HG02981 (cell line): Measurements from ENCODE around the gene PBX2.
"Not testable (repeated sequence)": the region's sequence is repeated elsewhere in the genome, so short reads cannot be mapped to it uniquely, and the experiment has no call there.

Experiments used
- ATAC-seq: cut with Tn5 transposase; IDR thresholded peaks from one replicate; pipeline ENCODE4 v1.9.1; 2021; ENCODE audit warnings: mild to moderate bottlenecking, moderate library complexity; ENCODE audit not compliant: unreplicated experiment

The PBX2 gene, protein sequence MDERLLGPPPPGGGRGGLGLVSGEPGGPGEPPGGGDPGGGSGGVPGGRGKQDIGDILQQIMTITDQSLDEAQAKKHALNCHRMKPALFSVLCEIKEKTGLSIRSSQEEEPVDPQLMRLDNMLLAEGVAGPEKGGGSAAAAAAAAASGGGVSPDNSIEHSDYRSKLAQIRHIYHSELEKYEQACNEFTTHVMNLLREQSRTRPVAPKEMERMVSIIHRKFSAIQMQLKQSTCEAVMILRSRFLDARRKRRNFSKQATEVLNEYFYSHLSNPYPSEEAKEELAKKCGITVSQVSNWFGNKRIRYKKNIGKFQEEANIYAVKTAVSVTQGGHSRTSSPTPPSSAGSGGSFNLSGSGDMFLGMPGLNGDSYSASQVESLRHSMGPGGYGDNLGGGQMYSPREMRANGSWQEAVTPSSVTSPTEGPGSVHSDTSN

DNA sequence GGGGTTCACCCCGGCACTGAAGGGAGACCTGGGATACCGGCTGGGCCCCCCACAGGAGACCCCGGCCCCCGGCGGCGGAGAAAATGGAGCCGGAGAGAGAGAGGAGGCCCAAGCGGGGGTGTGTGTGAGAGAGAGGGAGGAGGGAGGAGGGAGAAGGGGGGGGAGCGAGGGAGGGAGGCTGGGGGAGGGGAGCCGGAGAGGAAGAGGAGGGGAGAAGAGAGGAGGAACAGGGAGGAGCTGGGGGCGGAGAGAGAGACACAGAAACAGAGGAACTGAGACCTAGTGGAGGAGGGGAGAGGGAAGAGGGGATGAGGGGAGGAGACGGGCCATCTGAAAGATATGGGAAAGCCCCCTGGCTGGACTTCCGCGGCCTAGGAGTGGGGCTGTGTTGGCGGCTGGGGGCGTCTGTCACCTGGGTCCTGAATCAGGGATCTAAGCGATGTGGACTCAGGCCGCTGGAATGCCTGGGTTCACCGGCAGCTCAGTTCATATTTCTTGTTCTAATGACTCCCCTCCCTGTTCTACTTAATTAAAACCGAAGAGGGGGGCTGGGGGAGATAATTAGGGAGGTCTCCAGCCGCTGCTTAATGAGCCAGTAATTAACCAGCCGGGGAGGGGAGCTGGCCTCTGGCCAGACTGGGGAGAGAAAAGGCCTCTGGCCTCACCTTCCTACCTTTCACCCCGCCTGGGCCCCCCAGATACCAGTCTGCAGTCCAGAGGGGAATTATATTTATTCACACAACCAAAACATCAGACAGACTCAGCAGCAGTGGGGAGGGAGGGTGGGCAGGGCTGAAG is at the start of gene PBX2:
Gene PBX2 (minus strand): TSS at position 149 of the 798 bp plus-strand sequence. CDS start 287 bp downstream, outside the sequence.
- ATAC-seq = peak; percentile 51

DNA sequence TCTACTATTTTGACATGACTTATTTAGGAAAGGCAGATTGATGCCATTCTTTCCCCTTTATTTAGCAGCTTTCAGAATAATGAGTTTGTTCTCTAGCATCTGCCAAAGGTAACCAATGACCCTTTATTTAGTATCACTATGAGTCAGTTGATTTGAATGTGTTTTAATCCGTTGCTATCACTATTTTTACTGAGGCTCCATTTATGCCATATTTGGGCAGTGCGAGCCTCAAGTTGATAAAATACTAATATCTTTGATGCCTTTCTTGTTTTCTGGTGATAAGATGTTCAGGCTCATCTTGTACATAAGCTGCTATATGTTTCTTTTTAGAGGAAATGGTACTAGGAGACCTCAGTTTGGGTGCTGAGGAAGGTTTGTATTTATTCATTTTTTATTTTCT is 49.5 kb upstream of the PBX2 start:
- ATAC-seq = no peak

DNA sequence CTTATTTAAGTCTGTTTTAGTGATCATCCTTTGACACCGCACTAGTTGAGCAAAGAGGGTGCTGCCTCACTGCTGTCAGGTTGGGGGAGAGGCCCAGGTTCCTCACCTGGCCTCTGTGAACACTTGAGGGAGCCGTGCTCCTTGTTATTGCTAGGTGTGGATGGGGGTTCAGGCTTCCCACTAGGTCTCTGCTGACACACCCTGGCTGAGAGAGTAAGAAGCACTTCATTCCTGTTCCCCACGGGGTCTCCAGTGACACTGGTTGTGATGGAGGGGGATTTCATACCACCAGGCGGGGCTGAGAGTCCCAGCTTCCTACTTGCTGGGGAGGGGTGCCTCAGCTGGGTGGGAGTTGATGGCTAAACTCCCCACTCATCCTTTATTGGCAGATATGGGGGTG is 44.9 kb upstream of the PBX2 start:
- ATAC-seq = no peak

DNA sequence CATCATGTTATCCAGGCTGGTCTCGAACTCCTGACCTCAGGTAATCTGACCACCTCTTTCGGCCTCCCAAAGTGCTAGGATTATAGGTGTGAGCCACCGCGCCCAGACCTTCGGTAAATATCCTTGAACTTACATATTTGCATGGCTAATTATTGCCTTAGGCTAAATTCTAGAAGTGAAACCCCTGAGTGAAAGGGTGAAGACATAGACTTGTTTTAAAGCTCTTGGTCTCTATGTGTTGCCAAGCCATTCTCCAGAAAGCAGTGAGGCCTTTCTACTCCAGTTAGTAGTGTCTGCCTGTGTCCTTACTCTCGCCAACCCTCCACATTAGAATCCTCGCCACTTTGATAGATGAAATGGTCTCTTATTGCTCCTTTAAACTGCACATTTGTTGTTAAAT is 36.4 kb upstream of the PBX2 start:
- ATAC-seq = no peak

DNA sequence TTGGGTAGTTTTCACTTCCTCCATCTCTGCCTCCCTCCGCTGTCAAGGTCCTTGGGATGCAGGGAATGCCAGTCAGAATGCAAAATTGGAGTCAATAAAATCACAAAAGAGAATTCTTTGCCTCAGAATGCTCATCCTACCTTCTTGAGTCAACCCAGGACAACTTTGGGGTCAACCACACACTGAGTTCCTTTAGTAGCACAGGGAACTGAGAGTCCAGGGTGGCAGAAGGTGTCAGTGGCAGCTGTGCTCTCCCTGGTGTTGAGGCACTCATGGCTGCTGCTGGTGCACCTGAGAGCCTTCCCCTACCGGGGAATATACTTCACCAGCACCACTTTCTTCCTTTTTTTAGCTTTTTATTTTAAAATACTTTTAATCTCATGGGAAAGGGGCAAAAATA is 34.7 kb upstream of the PBX2 start:
- no peak for ATAC-seq

DNA sequence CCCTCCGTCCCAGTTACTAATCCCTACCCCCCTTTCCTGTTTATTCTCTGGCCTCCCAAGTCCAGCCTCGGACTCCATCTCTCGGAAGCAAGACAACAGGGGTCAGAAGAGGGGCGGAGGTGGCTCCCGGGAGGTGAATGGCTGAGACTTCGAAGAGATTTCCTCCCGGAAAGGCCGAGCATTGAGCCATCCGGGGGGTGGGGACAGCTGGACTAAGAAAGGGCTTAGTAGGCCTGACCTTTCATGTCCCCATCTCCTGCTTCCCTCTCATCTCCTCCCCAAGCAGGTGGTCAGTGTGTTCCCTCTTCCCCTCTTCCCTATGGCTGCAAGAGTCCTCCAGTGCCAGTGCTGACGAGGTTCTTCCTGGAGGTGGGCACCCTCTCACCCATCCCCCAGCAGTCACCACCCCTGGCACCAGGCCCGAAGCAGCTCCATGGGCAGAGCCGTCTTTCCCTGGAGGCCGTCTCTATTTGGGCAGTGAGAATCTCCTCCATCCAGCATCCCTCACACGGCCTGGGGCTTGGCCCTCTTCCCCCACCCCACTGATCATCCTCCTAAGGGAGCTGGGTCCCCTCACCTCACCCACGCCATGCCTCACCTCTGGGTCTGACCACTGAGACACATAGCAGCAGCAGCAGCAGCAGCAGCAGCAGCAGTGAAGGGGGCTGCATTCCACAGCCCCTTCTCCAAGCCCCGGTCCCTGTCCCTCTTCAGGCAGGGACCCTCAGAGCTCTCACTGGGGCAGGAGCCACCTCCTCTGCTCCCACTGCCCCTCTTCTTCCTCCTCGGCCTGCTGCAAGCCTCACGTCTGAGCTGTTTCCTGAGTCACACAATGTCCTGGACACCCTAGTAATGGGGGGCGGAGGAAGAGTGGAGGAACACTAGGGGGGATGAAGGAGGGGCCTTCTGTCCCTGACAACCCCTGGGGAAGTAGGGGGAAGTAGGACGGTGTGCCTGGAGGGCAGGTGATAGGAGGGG is 33.5 kb upstream of the PBX2 start, which contains the start of gene NOTCH4:
Gene NOTCH4 (minus strand): TSS at position 810 of the 978 bp plus-strand sequence. CDS start 139 bp downstream, at position 671.
- no peak for ATAC-seq

DNA sequence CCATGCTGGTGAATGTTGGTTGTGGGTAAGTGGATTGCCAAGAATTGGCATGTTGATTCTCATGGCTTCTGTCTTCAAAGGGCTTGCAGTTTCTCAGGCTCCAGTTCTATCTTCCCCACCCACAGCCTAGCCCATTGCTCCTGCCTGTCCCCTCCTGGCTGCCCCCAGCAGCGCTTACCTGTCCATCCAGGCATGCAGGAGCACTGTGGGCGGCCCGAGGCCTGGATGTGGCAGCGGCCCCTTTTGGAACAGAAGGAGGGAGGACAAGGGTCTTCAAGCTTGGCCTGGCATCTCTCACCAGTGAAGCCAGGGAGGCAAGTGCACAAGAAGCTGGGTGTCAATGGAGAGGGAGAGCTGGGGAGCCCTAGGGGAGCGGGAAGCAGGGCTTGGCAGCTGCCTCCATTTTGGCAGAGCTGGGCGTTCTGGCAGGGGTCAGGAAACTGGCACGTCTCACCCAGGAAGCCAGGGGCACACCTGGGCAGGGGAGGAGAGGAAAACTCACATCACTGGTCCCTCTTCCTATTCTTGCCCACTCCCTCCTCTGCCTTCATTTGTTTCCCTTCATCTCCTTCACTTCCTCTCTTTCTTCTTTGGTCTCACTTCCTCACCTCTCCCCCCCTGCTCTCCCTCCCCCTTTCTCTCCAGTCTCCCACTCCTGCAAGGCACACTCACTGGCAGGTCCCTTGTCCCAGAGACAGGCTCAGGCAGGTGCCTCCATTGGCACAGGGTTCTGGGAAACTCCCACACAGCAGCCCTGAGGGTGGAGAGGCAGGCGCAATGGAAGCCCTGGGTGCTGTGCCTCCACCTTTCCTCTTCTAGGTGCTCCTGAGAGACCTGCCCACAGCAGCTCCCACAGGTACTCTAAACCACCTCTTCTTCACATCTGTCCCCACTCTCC is 32.6 kb upstream of the PBX2 start:
- ATAC-seq = no peak

DNA sequence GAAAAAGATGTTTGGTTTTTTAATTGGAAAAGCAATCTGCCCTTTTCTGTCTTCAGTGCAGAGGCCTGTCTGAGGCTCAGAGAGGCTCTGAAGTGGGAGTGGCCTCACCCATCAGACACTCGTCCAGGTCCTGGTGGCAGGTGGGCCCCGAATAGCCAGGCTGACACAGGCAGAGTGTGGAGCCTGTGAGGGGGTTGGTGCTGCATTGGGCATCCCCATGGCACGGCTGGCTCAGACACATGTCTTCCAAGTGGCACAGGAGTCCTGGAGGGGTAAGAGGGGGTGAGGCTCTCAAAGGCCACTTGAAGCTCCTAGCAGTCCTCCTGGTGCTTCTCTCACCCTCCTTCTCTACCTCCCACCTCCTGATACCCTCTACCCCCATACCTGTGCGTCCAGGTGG is 30.0 kb upstream of the PBX2 start:
- no peak for ATAC-seq

DNA sequence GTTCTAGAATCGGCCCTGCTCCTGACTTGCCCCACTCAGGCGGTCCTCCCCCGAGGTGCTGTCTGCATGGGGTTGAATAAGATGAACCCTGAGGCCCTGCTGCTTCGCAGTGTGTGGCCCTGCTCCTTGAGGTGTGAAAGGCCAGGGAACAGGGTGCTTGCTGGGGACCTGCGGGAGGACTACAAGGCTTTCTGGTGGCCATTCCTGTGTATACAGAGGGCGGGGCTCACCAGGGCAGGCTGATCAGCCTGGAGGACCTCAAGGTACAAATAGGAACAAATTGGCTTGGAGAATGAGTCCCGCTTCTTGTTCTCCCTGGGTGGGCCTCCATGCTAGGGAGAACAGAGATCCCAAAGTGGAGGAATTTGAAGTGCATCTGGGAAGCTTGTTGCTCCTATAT is 28.2 kb upstream of the PBX2 start:
- no peak for ATAC-seq

DNA sequence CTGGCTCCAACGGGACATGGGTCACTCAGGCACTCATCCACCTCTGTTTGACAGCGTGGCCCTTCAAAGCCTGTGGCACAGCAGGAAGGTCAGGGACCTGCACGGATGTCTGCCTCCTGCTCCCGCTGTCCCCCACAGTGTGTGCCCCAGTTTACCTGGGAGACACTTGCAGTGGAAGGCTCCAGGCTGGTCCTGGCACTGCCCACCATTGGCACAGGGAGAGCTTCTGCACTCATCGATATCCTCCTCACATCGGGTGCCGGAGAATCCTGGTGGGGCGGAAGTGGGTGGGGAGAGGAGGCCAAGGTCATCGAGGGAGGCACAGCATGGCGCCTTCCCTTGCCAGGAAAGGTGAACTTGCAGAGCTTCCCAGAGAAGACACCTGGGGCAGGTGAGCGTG is 27.0 kb upstream of the PBX2 start:
- no peak for ATAC-seq

DNA sequence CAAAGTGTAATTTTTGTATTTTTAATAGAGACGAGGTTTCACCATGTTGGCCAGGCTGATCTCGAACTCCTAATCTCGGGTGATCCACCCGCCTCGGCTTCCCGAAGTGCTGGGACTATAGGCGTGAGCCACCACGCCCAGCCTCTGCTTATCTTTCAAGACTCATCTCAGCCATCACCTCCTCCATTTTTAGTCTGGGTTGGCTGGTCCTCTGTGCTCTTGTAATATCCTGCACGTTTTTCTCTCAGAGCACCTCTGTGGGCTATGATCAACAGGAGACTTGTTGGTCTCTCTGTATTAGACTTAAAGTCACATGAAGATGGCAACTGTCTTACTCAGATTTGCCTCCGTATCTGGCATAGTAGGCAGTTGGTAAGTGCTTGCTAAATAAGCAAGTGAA is 26.3 kb upstream of the PBX2 start:
- ATAC-seq = no peak

DNA sequence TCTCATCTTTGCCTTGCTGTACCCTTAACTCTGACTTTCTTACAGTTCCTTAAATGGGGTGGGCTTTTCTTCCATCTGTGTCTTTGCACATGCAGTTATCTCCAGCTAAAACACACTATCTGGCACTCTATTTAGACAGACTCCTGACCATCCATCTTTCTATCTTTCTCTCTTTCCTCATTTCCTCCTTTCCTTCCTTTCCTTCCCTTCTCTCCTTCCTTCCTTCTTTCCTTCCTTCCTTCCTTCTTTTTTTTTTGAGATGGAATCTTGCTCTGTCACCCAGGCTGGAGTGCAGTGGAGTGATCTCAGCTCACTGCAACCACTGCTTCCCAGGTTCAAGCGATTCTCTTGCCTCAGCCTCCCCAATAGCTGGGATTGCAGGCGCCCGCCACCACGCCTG is 25.6 kb upstream of the PBX2 start:
- ATAC-seq = no peak

DNA sequence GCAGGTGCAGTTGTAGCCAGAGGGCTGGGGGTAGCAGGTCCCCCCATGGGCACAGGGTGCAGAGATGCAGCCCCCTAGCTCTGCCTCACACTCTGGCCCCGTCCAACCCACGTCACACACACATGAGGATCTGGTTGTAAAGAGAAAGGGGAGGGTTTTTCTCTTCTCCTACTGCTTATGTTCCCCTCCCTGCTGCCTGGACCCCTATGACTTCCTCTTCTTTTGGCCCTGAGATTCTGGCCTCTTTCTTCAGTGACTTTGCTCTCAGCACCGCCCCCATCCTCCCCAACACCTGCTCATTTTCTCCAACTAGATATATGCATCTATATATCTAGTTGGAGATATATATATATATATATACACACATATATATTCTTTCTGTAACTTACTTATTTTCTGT is 24.1 kb upstream of the PBX2 start:
- ATAC-seq = no peak

DNA sequence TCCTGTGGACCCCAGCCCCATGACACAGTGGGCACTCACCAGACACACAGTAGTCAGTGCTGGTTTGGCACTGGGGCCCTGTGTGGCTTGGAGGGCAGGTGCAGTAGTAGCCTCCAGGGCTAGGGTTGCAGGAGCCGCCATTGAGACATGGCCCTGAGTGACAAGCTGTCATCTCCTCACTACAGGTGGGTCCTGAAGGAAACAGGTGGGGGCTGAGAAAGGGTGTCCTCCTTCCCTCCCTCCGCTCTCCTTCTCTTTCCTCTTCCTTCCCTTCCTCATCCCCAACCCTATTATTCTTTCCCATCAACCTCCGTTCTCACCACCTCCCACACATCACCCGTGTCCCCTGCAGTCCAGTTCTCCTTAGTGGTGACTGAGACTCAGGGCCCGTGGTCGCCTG is 23.6 kb upstream of the PBX2 start:
- no peak for ATAC-seq

DNA sequence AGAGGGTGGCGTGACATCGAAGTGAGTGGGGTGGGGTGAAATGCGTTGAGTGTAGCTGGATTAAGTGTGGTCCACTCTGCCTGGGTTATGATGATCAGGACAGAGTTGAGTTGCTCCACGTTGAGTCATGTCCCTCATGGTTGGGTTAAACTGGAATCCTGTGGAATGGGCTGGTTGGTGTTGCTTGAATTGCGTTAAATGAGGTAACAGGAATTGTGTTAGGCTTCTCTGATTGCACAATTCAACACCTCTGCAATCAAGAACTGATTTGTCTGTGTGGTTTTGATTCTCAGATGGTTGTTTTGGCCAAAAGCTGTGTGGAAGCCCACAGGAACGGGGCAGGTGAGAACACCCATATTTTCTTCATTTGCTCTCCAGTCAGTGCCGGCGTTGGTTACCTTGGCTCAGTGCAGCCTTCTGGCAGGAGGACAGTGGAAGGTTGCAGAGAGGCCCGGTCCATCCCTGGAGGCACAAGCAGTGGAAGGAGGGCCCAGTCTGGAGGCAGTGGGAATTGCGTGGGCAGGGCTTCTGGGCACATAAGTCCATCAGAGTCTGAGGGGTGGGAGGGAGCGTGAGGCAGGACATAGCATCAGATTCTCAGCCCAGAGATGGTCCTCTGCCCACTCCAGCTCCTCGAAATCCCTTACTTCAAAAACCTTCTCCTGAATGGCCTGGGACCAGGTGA is 22.2 kb upstream of the PBX2 start:
- ATAC-seq = no peak

DNA sequence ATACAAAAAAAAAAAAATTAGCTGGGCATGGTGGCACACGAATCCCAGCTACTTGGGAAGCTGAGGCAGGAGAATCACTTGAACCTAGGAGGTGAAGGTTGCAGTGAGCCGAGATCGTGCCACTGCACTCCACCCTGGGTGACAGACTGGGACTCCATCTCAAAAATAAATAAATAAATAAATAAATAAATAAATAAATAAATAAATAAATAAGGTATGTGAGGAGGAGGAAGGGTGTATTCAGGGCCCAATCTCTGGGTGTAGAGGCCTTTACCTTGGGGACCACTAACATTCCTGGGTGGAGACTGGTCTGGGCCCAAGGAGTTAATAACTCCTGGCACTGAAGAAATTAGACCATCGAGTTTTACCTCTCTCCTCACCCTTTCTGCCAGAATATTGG is 21.4 kb upstream of the PBX2 start:
- not testable (repeated sequence) for ATAC-seq

DNA sequence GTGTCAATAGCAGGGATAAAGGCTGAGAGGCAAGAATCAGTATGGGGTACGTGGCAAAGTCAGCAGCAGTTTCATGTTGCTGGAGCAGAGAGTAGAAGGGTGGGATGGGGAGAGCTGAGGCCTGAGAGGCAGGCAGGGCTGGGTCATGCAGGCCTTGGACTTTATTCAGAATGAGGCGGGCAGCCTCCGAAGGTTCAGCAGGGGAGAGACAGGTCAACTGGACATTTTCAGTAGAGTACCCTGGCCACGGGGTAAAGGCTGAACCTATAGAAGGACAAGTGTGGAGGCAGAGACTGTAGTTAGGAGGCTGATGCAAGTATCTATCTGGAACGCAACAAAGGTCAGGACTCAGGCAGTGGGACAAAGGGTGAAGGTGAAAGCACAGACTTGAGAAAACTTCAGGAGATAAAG is 20.2 kb upstream of the PBX2 start:
- ATAC-seq = no peak

DNA sequence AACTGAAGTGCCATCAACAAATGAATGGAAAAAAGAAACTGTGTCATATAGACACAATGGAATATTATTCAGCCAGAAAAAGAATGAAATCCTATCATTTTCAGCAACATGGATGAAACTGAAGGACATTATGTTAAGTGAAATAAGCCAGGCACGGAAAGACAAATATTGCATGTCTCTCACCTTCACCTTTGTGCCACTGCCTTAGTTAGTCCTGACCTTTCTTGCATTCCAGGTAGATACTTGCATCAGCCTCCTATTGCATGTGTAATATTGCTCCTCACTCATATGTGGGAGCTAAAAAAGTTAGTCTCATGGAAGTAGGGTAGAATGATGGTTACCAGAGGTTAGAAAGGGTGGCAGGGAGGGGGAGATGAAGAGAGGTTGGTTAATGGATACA is 19.0 kb upstream of the PBX2 start:
- ATAC-seq = no peak

DNA sequence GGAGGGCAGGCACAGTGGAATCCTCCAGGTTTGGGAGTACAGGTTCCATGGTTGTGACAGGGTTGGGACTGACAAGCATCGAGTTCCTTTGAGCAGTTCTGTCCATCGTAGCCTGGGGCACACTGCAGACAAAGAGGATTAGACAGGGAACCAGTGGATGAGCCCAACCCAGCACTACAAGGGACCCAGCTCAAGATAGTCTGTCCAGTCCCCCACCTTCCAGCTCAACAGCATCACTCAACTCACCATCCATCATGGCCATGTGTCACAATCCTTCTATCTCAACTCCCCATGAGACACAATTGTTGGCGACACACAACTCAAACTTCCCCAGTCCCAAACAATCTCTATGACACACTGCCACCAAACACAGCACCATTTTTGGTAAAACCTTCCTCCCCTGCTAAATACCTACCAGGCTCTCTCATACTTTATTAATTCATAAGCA is 14.3 kb upstream of the PBX2 start:
- ATAC-seq = no peak
